Left hindlimb (tissue), 1 donor: ENCODE measurements around the gene PITPNM1.
A peak's percentile ranks its signal among the peaks of the same experiment; 100 is the strongest.
"Not testable (repeated sequence)": the region's sequence is repeated elsewhere in the genome, so short reads cannot be mapped to it uniquely, and the experiment has no call there.

Source experiments
- DNase-seq: peaks from one replicate; pipeline ENCODE4 v3.0.0-alpha.2; 2018

The PITPNM1 gene

GRCh38 chr11:67522844-67523555 lies 17.8 kb upstream of the PITPNM1 start, which contains the start of gene CABP2:
Gene CABP2 (minus strand): TSS chr11:67523446. CDS start chr11:67523326, 120 bp downstream.
- no peak for DNase-seq

- no peak for DNase-seq
Observed at GRCh38 chr11:67522338-67522737, 17.2 kb upstream of the PITPNM1 start.

DNA sequence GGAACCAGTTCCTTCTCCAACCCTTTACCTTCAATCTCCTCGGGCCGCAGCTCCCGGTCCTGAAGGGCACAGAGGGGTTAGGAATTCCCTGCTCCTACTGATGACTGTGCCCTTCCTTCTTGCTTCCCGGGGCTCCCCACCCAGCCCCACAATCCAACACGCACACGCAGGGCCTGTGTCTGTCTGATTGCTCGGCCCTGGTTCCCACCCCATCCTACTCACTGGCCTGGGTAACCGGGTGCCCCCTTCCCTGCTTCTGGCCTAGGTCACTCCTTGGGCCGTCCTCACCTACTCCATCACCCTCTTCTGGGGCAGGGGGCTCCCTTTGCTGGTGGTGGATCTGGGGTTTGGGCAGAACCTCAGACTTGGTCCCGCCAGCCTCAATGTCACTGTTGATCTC lies 16.8 kb upstream of the PITPNM1 start:
- no peak for DNase-seq

DNA sequence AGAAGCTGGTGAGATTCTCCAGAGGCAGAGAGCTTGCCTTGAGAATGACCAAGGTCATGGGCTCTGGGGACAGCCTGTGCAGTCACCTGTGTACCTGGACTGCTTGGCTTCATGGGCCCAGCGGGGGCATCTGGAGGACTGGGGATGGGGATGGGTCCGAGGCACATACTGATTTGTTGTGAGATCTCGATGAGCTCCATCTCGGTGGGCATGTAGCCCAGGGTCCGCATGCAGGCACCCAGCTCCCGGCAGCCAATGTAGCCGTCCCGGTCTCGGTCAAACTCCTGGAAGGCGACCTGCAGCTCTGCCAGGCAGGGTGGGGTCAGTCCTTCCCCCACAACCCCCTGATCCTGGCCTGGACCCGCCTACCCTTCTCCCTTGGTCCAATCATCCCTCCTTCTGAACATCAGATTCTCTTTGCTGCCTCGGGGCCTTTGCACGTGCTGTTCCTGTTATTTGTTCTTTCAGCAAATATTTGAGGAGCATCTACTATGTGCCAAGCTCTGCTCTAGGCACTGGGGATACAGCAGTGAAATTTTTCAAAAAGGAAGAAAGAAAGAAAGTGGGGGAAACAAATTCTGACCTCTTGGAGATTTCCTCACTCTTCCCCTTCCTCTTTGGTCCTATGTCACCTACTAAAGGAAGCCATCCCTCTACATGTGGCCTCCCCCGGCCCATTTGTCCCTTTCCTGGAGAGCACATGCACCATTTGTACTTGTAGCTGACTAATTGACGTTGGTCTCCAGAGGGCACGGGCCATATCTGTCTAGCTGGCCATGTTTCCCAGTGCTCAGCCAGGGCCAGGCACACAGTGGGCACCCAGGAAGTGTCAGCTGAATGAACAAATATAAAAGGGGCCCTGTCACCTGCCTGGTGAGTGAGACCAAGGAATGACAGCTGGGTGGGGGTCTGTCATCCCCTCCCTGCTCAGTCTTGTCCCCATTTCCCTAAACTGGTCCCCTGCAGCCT lies 16.0 kb upstream of the PITPNM1 start:
- no peak for DNase-seq

- DNase-seq: no peak
Observed at GRCh38 chr11:67519726-67520125, 14.6 kb upstream of the PITPNM1 start.

GRCh38 chr11:67517784-67518552 lies 12.8 kb upstream of the PITPNM1 start:
- no peak for DNase-seq

- DNase-seq: no peak
Observed at GRCh38 chr11:67516806-67517205, 11.6 kb upstream of the PITPNM1 start.

DNA sequence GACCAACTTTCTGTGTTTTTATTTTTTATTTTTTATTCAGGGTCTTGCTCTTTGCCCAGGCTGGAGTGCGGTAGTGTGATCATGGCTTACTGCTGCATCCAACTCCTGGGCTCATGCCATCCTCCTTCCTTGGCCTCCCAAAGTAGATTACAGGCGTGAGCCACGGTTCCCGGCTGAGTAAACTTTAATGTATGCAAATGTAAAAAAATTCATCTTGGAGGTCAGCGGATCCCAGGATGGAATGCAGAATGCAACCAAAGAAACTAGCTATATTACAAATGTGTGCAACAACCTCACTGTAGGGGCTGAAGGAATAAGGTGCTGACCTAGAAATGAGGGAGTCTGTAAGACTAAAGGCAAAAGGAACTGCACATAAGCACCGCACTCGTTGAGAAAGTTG lies 9.0 kb upstream of the PITPNM1 start:
- DNase-seq: no peak

DNA sequence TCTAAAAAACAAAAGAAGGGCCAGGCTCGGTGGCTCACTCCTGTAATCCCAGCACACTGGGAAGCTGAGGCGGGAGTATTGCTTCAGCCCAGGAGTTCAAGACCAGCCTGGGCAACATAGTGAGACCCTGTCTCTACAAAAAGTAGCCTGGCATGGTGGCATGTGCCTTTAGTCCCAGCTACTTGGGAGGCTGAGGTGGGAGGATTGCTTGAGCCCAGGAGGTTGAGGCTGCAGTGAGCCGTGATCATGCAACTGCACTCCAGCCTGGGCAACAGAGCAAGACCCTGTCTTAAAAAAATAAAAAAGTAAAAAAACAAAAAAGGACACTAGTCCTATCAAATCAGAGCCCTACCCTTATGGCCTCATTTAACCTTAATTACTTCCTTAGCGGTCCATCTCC lies 6.4 kb upstream of the PITPNM1 start:
- DNase-seq: not testable (repeated sequence)

- no peak for DNase-seq
Observed at GRCh38 chr11:67510023-67510345, 4.8 kb upstream of the PITPNM1 start.

DNA sequence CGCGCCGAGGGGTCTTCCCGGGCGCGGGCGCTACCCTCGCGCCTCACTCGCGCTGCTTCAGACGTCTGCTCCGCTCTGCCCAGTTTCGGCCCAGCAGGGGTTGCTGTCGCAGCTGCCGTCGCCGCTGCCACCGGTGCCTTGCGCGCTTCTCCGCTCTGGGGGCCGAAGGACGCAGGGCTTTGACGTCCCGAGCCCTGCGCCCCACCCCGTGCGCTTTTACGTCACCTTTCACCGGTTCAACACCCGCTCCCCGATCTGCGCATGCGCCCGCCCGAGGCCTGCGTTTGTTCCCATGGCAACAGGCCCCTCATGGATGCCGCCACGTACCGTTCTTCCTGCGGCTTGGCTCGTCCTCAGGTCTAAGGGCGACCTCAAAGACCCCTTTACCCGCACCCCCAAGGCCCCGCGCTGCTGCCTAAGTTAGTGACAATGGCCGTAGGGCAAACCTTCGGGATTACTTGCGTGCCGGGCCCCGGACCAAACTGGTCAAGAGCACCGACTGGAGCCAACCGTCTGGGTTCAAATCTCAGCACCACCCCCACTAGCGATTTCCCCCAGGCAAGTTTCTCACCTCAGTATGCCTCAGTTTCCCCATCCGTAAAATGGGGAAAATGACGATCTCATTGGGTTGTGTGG lies 3.4 kb upstream of the PITPNM1 start:
- DNase-seq: peak; percentile 95

GRCh38 chr11:67507864-67508485 lies 2.8 kb upstream of the PITPNM1 start, which contains the start of gene CDK2AP2:
Gene CDK2AP2 (minus strand): TSS chr11:67508162. CDS start chr11:67508082, 80 bp downstream.
- peak; percentile 96 for DNase-seq

- DNase-seq: no peak
Observed at GRCh38 chr11:67507242-67507863, 2.2 kb upstream of the PITPNM1 start.

GRCh38 chr11:67506426-67507051 lies 1.4 kb upstream of the PITPNM1 start:
- DNase-seq: no peak

DNA sequence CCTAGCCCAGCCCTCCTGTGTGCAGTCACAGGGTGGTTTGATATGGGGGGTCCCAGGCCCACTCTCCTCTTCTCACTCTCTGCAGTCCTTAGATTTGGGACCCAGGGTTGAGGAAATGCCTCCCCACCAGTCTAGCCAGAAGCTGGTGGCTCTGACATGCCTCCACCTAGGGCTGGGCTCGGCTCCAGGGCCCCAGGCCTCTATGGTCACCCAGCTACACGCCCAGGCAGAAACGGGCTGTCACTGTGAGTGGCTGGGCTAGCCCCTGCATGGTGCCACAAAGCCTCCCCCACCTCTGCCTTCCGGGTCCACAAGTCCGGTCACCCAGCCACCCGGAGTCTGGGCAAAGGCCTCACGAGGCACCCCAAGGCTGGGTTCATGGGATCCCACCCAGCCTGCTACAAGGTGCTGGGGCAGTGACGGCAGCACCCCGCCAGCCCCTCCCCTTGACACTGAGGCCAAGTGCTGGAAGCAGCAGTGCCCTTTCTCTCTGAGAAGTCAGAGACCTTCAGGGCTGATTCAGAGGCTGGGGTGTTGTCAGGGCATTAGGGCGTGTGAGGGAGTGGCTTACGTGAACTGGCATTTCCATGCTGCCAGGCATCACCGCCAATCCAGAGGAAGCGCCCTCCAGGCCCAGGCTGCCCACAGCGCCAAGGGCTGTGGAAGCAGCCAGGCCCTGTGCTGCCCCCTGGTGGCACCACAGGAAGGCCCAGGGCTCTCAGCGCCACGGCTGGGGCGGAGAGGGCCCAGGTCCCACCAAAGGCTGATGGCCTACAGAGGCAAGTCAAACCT lies 638 bp upstream of the PITPNM1 start:
- peak; percentile 84 for DNase-seq

DNA sequence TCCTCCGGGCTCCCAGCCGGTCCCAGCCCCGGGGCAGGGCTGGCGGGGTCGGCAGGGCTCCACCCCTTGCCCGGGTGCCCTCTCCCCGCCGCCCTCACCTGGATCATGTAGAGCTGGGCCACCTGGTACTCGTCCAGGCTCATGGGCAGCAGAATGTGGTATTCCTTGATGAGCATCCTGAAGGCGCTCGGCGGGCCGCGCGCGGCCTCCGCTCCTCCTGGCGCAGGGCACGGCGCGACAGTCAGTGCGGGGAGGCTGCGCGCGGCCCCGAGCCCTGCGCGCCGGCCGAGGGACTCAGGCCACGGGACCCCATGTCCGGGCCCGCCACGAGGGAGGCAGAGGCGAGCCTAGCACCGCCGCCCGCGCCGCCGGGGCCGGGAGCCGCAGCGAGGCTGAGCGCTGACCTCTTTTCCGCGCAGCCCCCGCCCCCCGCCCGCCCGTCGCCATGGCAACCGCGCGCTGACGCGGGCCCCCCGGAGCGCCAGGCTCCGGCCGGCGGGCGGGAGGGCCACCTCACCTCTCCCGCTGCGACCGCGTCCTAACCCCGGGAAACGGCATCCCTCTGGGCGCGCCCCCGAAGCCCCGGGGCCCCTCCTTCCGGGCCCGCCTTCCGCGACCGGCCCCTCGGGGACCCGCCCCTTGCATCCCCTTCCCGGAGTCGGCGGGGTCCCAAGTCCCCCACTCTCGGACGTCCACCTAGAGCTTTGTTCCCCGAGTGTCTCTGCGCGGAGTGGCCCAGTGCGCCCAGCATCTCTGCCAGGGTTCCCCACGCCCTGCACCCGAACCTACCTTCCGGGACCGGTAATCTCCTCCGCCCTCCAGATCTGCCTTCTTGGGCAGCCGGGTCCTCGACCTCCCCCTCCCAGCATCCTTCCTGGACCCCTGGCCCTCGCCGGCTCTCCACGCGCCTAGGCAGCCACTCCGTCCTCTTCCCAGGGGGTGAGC lies 886 bp downstream of the PITPNM1 start:
- no peak for DNase-seq

- DNase-seq: no peak
Observed at GRCh38 chr11:67503119-67504004, 1.8 kb downstream of the PITPNM1 start.
